C4-2B (cell line): ENCODE measurements around the gene SACS.

Experiments used
- CTCF ChIP-seq: fragments of 450-650 bp; conservative IDR thresholded peaks from 2 replicates; pipeline ENCODE4 v1.5.1; 2017; ENCODE audit warnings: mild to moderate bottlenecking
- ZFX ChIP-seq: fragments of 450-650 bp; IDR thresholded peaks from 2 replicates; pipeline ENCODE4 v1.6.1; 2017

DNA sequence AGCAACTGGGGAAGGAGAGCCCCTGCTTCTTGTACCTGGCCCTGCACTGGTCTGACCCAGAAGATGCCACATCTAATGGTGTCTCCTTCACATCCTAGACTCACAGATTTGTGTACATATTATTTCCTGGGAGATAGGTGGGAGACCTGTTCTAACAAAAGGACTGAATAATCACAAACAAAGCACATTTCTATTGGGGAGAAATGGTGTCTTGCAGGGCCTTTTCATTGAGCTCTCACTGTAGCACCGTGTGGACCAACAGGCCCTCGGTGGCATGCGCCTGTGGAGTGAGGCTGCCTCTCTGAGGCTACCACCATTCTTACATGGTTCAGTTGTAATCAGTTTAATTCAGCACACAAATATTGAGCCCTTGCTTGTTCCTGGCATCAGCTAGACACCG, 989 bp upstream of the SACS start:
- no peak for TF ChIP-seq CTCF
- no peak for TF ChIP-seq ZFX
